ENCODE data around the gene ELANE. TPM values are rescaled to one million over a fixed set of nuclear protein-coding genes. Genes with fewer than 3 reads are reported as not detected.

The ELANE gene
- 0.67 TPM in 1 of 2 replicates, not detected in the other for total RNA-seq

DNA sequence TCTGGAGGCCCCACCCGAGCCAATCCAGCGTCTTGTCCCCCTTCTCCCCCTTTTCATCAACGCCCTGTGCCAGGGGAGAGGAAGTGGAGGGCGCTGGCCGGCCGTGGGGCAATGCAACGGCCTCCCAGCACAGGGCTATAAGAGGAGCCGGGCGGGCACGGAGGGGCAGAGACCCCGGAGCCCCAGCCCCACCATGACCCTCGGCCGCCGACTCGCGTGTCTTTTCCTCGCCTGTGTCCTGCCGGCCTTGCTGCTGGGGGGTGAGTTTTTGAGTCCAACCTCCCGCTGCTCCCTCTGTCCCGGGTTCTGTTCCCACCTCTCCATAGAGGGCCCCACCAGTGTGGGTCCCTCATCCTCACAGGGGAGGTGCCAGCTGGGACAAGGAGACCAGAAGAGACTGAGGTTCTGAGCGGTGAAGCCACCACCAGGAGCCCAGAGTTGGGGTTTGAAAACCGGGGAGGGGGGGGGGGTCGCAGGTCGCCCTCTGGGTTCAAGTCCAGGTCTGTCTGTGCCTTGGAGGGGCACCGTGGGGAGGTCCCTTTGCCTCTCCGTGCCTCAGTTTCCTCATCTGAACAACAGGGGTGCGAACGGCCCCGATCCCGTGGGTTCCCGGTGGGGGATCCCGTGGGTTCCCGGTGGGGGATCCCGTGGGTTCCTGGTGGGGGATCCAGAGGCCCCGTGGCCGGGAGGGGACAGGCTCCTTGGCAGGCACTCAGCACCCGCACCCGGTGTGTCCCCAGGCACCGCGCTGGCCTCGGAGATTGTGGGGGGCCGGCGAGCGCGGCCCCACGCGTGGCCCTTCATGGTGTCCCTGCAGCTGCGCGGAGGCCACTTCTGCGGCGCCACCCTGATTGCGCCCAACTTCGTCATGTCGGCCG, at the start of gene ELANE:
TSS of gene ELANE (plus strand) at position 168 of the 878 bp plus-strand sequence. CDS start at position 194, 26 bp downstream.
- H3K36me3 ChIP-seq (ENCODE audit: control insufficient read depth, insufficient read depth, low read length), result no peaks in the 10 kb centered on the region
- peaks cover 42% of the 10 kb centered on the region for H3K27me3 ChIP-seq (ENCODE audit: control insufficient read depth, insufficient read depth, low read length)
- DNase-seq (ENCODE audit: low read depth), result no peak
- H3K4me3 ChIP-seq (ENCODE audit: low read depth, low read length), result no peak within 1 kb of the TSS
- TF ChIP-seq, protein P1, sequence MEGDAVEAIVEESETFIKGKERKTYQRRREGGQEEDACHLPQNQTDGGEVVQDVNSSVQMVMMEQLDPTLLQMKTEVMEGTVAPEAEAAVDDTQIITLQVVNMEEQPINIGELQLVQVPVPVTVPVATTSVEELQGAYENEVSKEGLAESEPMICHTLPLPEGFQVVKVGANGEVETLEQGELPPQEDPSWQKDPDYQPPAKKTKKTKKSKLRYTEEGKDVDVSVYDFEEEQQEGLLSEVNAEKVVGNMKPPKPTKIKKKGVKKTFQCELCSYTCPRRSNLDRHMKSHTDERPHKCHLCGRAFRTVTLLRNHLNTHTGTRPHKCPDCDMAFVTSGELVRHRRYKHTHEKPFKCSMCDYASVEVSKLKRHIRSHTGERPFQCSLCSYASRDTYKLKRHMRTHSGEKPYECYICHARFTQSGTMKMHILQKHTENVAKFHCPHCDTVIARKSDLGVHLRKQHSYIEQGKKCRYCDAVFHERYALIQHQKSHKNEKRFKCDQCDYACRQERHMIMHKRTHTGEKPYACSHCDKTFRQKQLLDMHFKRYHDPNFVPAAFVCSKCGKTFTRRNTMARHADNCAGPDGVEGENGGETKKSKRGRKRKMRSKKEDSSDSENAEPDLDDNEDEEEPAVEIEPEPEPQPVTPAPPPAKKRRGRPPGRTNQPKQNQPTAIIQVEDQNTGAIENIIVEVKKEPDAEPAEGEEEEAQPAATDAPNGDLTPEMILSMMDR (IDR thresholded peaks at IDR 0.05; ENCODE audit: insufficient read depth, low read length, poor library complexity, severe bottlenecking), result no peak

GRCh38 chr19:802498-803098, 49.5 kb upstream of the ELANE start:
- Histone ChIP-seq H3K4me3 (ENCODE audit: low read depth, low read length) (peak overlapping the region; percentile 19), H3K36me3 (ENCODE audit: control insufficient read depth, insufficient read depth, low read length) (peaks cover 10% of the 10 kb centered on the region), H3K27me3 (ENCODE audit: control insufficient read depth, insufficient read depth, low read length) (no peaks in the 10 kb centered on the region)
- DNase-seq (ENCODE audit: low read depth), result no peak
- TF ChIP-seq, protein P1 (IDR thresholded peaks at IDR 0.05; ENCODE audit: insufficient read depth, low read length, poor library complexity, severe bottlenecking), result no peak

DNA sequence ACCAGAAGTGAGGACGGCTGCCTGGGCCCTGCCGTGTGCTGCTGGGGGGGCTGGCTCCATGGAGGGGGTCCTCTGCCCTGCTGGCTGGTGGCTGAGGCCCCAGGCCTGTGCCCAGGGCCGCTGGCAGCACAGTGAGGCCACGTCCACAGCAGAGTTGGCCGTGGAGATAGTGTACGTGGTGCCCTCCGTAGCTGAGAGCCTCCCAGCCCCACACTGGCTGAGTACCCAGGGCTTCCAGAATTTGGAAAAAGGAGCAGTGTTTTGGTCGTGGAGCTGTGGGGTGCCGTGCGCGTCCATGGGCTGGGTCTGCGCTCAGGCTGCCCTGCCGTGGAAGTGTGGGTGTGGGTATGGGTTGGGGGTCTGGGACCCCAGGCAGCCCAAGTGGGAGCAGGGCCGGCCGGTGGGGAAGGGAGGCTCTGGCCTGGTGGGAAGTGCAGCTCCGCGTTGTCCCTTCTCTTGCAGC, 49.0 kb upstream of the ELANE start:
- TF ChIP-seq, protein P1 (IDR thresholded peaks at IDR 0.05; ENCODE audit: insufficient read depth, low read length, poor library complexity, severe bottlenecking), result no peak
- Histone ChIP-seq H3K36me3 (ENCODE audit: control insufficient read depth, insufficient read depth, low read length) (peaks cover 10% of the 10 kb centered on the region), H3K4me3 (ENCODE audit: low read depth, low read length) (no peak overlapping the region), H3K27me3 (ENCODE audit: control insufficient read depth, insufficient read depth, low read length) (no peaks in the 10 kb centered on the region)
- no peak for DNase-seq (ENCODE audit: low read depth)

DNA sequence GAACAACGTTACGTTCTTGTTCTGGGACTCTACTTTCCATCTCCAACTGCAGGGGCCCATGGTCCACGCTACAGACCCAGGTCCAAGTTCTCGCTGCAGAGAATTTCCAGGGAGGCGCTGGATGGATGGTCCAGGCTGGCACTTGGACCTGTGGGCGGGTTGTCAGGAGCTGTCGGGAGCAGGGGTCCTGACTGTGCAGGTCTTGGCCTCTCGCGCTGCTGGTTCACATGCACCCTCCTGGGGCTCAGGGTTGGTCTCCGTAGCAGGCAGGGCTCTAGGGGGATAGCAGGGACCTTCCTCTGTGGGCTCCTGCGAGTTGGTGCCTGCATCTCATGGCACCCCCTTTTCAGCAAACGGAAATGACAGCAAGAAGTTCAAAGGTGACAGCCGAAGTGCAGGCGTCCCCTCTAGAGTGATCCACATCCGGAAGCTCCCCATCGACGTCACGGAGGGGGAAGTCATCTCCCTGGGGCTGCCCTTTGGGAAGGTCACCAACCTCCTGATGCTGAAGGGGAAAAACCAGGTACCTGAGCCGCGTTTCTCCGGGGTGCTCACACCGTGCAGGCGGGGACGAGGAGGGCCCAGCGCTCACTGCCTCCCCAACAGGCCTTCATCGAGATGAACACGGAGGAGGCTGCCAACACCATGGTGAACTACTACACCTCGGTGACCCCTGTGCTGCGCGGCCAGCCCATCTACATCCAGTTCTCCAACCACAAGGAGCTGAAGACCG, 48.3 kb upstream of the ELANE start:
- H3K36me3 ChIP-seq (ENCODE audit: control insufficient read depth, insufficient read depth, low read length), result peaks cover 10% of the 10 kb centered on the region
- TF ChIP-seq, protein P1 (IDR thresholded peaks at IDR 0.05; ENCODE audit: insufficient read depth, low read length, poor library complexity, severe bottlenecking), result no peak
- H3K4me3 ChIP-seq (ENCODE audit: low read depth, low read length), result no peak overlapping the region
- DNase-seq (ENCODE audit: low read depth), result no peak
- no peaks in the 10 kb centered on the region for H3K27me3 ChIP-seq (ENCODE audit: control insufficient read depth, insufficient read depth, low read length)

GRCh38 chr19:804419-805165, 47.5 kb upstream of the ELANE start:
- DNase-seq (ENCODE audit: low read depth), result no peak
- Histone ChIP-seq H3K36me3 (ENCODE audit: control insufficient read depth, insufficient read depth, low read length) (peaks cover 7% of the 10 kb centered on the region), H3K27me3 (ENCODE audit: control insufficient read depth, insufficient read depth, low read length) (no peaks in the 10 kb centered on the region), H3K4me3 (ENCODE audit: low read depth, low read length) (no peak overlapping the region)
- TF ChIP-seq, protein P1 (IDR thresholded peaks at IDR 0.05; ENCODE audit: insufficient read depth, low read length, poor library complexity, severe bottlenecking), result no peak

All from kidney epithelial cell (primary cell).